C1 segment of cervical spinal cord (tissue), 14 donors: ENCODE results near the gene MMP3.

Experiments used
- DNase-seq, 14 donors: peaks; one replicate each; lab custom pipeline; 2025; lab: John Stamatoyannopoulos, UW

MMP3 gene

GRCh38 chr11:102832612-102833011 is 10.8 kb downstream of the MMP3 start:
- no peak for DNase-seq

- DNase-seq, result peak in 4 of 14 donors; percentile 4 to 24 (median 12)
Observed at GRCh38 chr11:102831489-102832440, 11.6 kb downstream of the MMP3 start.

GRCh38 chr11:102831128-102831488 is 12.3 kb downstream of the MMP3 start:
- no peak for DNase-seq

- no peak for DNase-seq
Observed at GRCh38 chr11:102830001-102830727, 13.2 kb downstream of the MMP3 start.

GRCh38 chr11:102829316-102830000 is 14.0 kb downstream of the MMP3 start:
- no peak for DNase-seq

- no peak for DNase-seq
Observed at GRCh38 chr11:102824556-102824955, 18.9 kb downstream of the MMP3 start.

GRCh38 chr11:102819491-102819890 is 23.9 kb downstream of the MMP3 start:
- DNase-seq, result no peak

- DNase-seq, result no peak
Observed at GRCh38 chr11:102813484-102813883, 29.9 kb downstream of the MMP3 start.

GRCh38 chr11:102812188-102812587 is 31.2 kb downstream of the MMP3 start:
- no peak for DNase-seq

GRCh38 chr11:102810950-102811660 is 32.3 kb downstream of the MMP3 start:
- no peak for DNase-seq

- DNase-seq, result no peak
Observed at GRCh38 chr11:102809971-102810370, 33.4 kb downstream of the MMP3 start.

GRCh38 chr11:102807921-102808320 is 35.5 kb downstream of the MMP3 start:
- no peak for DNase-seq

- DNase-seq, result no peak
Observed at GRCh38 chr11:102806296-102806695, 37.1 kb downstream of the MMP3 start.

GRCh38 chr11:102802341-102802740 is 41.1 kb downstream of the MMP3 start:
- DNase-seq, result no peak

GRCh38 chr11:102800767-102801166 is 42.6 kb downstream of the MMP3 start:
- DNase-seq, result no peak

GRCh38 chr11:102799681-102800340 is 43.6 kb downstream of the MMP3 start:
- no peak for DNase-seq

- DNase-seq, result no peak
Observed at GRCh38 chr11:102798012-102798746, 45.2 kb downstream of the MMP3 start, which contains the start of gene MMP1. TSS of gene MMP1 (minus strand) at chr11:102798160. CDS start at chr11:102798092, 68 bp downstream.

- no peak for DNase-seq
Observed at GRCh38 chr11:102794382-102794781, 49.0 kb downstream of the MMP3 start.

GRCh38 chr11:102793677-102794290 is 49.6 kb downstream of the MMP3 start:
- DNase-seq, result no peak

GRCh38 chr11:102792604-102793003 is 50.8 kb downstream of the MMP3 start:
- no peak for DNase-seq
